C1 segment of cervical spinal cord (tissue), 14 donors: ENCODE results near the gene CHCHD6.
"Not testable (repeated sequence)": the region's sequence is repeated elsewhere in the genome, so short reads cannot be mapped to it uniquely, and the experiment has no call there.

ENCODE experiments used
- DNase-seq, 14 donors: peaks; one replicate each; lab custom pipeline; 2025; lab: John Stamatoyannopoulos, UW

The CHCHD6 gene

GRCh38 chr3:126766653-126767052, 62.6 kb downstream of the CHCHD6 start:
- DNase-seq, result no peak

GRCh38 chr3:126768903-126769302, 64.9 kb downstream of the CHCHD6 start:
- no peak for DNase-seq

- DNase-seq, result no peak
Observed at GRCh38 chr3:126770096-126770495, 66.1 kb downstream of the CHCHD6 start.

GRCh38 chr3:126773167-126773566, 69.1 kb downstream of the CHCHD6 start:
- DNase-seq, result no peak

- no peak for DNase-seq
Observed at GRCh38 chr3:126773783-126774182, 69.7 kb downstream of the CHCHD6 start.

DNA sequence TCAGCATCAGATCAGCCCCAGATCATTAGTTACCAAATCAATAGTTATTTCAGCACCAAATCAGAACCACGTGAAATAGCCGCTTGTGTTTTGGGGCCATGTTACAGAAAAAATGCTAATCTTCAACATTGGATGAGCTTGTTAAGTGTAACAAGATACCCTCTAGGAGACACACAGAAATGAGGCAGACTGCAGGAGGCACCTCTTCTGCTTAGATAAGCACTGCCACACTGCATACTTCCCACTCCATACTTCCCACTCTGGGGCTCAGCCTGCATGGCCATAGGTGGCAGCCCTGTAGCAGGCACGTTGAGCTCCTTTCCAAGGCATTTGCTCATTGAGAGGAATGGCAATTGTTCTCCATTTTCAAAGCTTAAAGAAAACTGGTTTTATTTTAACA, 73.3 kb downstream of the CHCHD6 start:
- no peak for DNase-seq

DNA sequence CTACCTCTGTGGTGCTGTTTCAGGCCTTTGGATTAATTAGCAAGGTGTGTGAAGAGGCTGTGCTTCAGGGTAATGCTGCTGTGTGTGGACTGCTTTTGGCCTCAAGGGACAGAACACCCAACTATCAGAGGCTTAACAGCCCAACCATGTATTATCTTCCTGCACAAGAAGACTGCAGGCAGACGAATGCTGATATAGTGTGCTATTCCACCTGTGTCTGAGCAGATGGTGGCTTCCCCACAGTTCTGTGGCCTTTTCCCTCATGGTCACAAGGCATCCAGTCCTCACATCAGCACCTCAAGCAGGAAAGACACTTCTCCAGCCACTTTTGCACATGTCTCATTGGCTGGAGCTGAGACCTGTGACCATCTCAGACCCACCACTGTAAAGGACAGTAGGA, 76.6 kb downstream of the CHCHD6 start:
- peak in 1 of 14 donors; percentile 12 for DNase-seq

GRCh38 chr3:126781406-126781805, 77.4 kb downstream of the CHCHD6 start:
- DNase-seq, result peak in 1 of 14 donors; percentile 21

- peak in 1 of 14 donors; percentile 28 for DNase-seq
Observed at GRCh38 chr3:126781889-126782491, 78.0 kb downstream of the CHCHD6 start.

DNA sequence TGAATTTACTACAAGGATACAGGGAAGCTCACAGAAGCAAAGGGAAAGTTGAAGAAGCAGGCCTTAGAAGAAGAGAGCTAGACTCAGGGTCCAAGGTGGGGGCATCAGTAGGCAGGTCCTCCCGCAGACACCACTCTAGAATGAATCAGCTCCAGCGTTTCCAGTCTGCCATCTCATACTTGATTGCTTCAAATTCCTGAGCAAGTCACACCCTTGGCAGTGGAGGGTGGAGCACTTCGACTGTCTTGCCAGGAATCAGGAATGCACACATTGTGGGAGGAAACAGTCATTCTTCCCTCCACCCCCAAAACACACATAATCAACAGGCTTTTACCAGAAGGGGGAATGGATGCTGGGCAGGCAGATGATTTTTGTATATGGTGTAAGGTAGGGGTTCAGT, 78.5 kb downstream of the CHCHD6 start:
- no peak for DNase-seq

DNA sequence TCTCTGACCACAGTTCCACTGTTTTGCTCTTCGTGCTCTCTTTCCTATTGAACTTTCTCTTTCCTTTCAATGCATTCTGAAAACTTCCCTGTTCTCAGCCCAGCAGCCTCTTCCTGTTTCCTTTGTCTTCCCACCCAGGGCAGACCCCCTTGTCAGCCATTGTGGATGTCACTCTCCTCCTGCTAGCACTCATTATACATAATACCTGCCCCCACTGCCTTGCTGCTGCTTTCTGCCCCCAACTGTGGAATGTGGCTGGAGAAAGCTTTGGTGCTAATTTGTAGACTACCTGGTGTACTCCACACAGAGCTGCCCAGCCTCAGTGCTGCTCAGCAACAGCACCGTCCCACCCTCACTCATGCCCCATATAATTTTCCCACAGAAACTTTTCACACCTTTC, 80.2 kb downstream of the CHCHD6 start:
- DNase-seq, result no peak

GRCh38 chr3:126791320-126791719, 87.3 kb downstream of the CHCHD6 start:
- not testable (repeated sequence) for DNase-seq

DNA sequence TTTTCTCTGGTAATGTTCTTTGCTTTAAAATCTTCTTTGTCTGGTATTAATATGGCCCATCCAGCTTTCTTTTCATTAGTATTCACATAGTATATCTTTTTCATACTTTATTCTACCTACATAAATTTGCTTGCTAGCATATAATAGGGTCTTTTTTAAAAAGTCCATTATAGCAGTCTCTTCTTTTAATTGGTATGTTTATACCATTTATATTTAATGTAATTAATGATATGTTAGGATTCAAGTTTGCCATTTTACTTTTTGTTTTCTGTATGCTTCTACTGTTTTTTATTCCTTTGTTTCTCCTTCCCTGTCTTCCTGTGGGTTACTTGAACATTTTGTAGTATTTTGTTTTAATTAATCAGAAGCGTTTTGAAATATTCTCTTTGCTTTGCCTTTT, 89.0 kb downstream of the CHCHD6 start:
- DNase-seq, result no peak

GRCh38 chr3:126797563-126797962, 93.5 kb downstream of the CHCHD6 start:
- DNase-seq, result no peak

GRCh38 chr3:126798521-126798920, 94.5 kb downstream of the CHCHD6 start:
- no peak for DNase-seq

GRCh38 chr3:126799099-126799498, 95.1 kb downstream of the CHCHD6 start:
- no peak for DNase-seq

DNA sequence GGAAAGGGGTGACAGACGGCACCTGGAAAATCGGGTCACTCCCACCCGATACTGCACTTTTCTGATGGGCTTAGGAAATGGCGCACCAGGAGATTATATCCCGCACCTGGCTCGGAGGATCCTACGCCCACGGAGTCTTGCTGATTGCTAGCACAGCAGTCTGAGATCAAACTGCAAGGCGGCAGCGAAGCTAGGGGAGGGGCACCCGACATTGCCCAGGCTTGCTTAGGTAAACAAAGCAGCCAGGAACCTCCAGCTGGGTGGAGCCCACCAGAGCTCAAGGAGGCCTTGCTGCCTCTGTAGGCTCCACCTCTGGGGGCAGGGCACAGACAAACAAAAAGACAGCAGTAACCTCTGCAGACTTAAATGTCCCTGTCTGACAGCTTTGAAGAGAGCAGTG, 97.3 kb downstream of the CHCHD6 start:
- not testable (repeated sequence) for DNase-seq

DNA sequence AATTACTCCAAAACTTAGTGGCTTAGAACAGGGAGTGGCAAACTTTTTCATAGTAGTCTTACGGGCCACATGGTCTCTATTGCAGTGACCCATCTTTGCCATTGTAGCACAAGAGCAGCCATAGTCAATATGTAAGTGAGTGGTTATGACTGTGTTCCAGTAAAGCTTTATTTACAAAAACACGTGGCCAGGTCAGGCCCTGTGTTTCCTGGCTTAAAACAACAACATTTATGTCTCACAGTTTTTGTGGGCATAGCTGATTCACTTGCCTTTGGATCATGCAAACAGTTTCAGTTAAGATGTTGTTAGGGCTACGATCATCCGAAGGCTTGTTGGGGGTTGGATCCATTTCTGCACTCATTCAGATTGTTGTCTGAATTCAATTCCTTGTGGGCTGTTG, 103.8 kb downstream of the CHCHD6 start:
- no peak for DNase-seq

GRCh38 chr3:126811530-126811929, 107.5 kb downstream of the CHCHD6 start:
- no peak for DNase-seq

DNA sequence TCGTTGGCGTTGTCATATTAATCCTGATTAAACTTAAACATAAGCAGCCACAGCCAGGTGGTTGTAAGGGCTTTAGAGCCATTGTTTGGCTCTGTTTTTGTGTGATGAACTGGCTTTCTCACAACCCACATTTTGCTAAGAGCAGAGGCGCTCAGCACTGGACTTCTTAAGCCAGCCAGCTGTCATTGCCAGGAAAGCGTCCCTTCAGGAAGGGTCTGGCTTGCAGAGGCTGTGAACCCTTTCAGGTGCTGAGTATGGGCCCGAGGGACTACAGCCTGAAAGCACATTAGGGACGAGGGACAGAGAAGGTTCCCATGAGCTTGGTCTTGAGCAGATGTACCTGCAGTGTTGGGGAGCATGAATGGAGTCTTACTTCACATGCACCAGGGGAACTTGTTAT, 112.3 kb downstream of the CHCHD6 start:
- peak in 1 of 14 donors; percentile 10 for DNase-seq

DNA sequence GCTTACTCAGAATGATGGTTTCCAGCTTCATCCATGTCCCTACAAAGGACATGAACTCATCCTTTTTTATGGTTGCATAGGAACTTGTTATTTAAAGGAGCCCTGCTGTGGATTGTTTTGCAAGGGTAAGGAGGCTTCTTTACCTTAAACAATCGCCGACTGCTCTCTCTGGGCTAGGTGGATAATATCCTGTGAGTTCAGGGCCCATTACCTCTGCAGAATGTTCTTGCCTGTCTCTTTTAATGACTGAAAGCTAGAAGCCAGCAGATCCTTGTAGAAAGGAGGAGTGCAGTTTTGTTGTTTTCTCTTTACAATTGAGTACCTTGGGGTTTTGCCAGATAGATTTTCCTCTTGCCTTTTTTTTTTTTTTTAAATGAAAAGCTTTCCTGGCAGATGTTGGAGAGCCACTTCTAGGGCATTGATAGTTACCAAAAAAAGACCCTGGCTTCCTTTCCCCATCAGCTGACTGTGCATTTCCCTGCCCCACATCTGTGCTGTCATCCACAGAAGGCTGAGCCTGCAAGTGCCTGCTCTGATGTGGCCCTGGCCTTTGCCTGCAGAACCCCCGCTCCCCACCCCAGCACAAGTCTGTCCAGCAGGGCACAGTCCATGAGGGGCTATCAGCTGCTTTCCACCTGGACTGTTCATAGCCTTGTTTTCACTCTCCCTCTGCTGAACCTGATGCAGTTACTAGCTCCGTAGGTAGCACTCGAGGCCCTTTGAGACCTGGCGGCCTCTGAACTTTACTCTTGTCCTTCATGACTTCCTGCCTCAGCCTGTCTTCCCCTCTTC, 113.1 kb downstream of the CHCHD6 start:
- peak in 2 of 14 donors; percentile 6 for DNase-seq

GRCh38 chr3:126817781-126818180, 113.7 kb downstream of the CHCHD6 start:
- DNase-seq, result no peak

DNA sequence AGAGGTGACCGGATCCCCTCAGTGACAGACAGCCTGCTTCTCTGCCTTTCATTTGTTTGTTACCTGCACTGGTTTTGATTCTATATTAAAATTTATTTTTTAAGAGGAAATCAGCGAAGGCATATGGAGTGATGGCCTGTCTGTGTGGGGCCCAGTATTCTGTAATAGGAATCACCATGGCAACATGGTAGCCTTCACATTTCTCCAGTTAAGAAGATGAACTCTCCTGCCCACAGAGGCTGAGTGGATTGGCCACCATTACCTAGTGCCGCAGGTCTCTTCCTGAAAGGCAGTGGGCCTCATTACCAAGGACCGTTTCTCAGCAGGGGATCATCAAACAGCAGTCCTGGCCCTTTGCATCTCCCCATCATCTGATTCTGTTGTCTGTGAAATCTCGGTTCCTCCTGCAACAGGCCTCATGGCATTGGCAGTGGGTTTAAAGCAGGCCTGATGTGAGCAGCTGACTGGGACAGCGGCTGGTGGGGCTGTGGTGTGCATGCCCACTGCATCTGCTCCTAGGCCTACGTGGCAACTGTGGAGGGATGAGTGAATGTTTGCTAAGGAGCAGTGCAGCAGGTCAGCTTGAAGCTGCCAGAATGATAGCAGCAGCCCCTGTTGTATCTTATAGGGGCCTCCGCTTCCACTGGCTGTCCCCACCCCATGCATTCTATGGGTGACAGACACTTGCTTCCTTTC, 114.5 kb downstream of the CHCHD6 start:
- no peak for DNase-seq
